Tibial artery (tissue), 4 donors: ENCODE results near the gene RHBDL3.
A peak's percentile ranks its signal among the peaks of the same experiment; 100 is the strongest.
"Not testable (repeated sequence)": the region's sequence is repeated elsewhere in the genome, so short reads cannot be mapped to it uniquely, and the experiment has no call there.

ENCODE experiments used
- DNase-seq, 2 donors: peaks; one replicate each; pipeline ENCODE4 v3.0.0-alpha.2; 2019
- H3K27ac ChIP-seq, 2 donors: fragments of 200-600 bp; sonication (generic) in 1 of 2; 1 replicate in 1 of 2; 2 replicates in 1 of 2; pipeline ENCODE4 v1.5.1; 2018 to 2019; ENCODE audit warnings: mild to moderate bottlenecking in 1 of 2
- H3K27me3 ChIP-seq, 2 donors: fragments of 200-600 bp; sonication (generic) in 1 of 2; one replicate each; pipeline versions ENCODE4 v1.5.1 to v1.6.0; 2016 to 2019
- H3K36me3 ChIP-seq, 3 donors: fragments of 200-600 bp; sonication (generic) in 2 of 3; one replicate each; pipeline ENCODE4 v1.5.1; 2016 to 2019; ENCODE audit warnings: mild to moderate bottlenecking in 2 of 3
- H3K4me1 ChIP-seq, 4 donors: fragments of 200-600 bp; sonication (generic) in 2 of 4; 1 replicate in 3 of 4; 2 replicates in 1 of 4; pipeline ENCODE4 v1.5.1; 2016 to 2019
- H3K4me3 ChIP-seq, 2 donors: fragments of 200-600 bp; sonication (generic) in 1 of 2; 1 replicate in 1 of 2; 2 replicates in 1 of 2; pipeline ENCODE4 v1.5.1; 2018 to 2019; ENCODE audit warnings: mild to moderate bottlenecking in 2 of 2
- H3K9me3 ChIP-seq, 3 donors: fragments of 200-600 bp; sonication (generic) in 1 of 3; one replicate each; pipeline ENCODE4 v1.5.1; 2016 to 2019
- CTCF ChIP-seq, 2 experiments: fragments of 200-600 bp in 1 of 2; fragments of 450-650 bp in 1 of 2; IDR thresholded peaks; one replicate each; pipeline ENCODE4 v1.5.1; 2017 to 2019; ENCODE audit warnings: antibody characterized with exemption in 2 of 2, mild to moderate bottlenecking in 1 of 2, moderate library complexity in 1 of 2
- intact Hi-C: fragments of 100-400 bp; cut with DNase I; formaldehyde crosslinking; loops from one replicate; pipeline ENCODE4 v1.15.0; 2023; ENCODE audit warnings: low total_unique reads

RHBDL3 gene

GRCh38 chr17:32319548-32319905 lies 53.9 kb downstream of the RHBDL3 start:
- Histone ChIP-seq H3K9me3 (no peaks in the 10 kb centered on the region), H3K36me3 (no peaks in the 10 kb centered on the region), H3K4me3 (no peak overlapping the region), H3K27me3 (no peaks in the 10 kb centered on the region), H3K27ac (no peak overlapping the region), H3K4me1 (no peaks in the 10 kb centered on the region)
- intact Hi-C loops = loop anchor here (5.0 kb wide), 1 partner anchor 67 kb away; no protein-coding TSS in a partner anchor
- peak; percentile 63 to 82 for DNase-seq
- TF ChIP-seq CTCF (IDR thresholded peaks at IDR 0.05) = peak; percentile 89 to 95

- H3K4me1 ChIP-seq, H3K27ac ChIP-seq, intact Hi-C loops, DNase-seq, H3K36me3 ChIP-seq, H3K27me3 ChIP-seq, H3K4me3 ChIP-seq, H3K9me3 ChIP-seq: not testable (repeated sequence)
Observed at GRCh38 chr17:32320080-32320479, 54.4 kb downstream of the RHBDL3 start.

GRCh38 chr17:32320847-32321246 lies 55.2 kb downstream of the RHBDL3 start:
- Histone ChIP-seq H3K9me3 (no peaks in the 10 kb centered on the region), H3K4me3 (no peak overlapping the region), H3K36me3 (no peaks in the 10 kb centered on the region), H3K27ac (no peak overlapping the region), H3K4me1 (no peaks in the 10 kb centered on the region), H3K27me3 (no peaks in the 10 kb centered on the region)
- intact Hi-C loops = no loop called here
- no peak for DNase-seq
- no peak for TF ChIP-seq CTCF (IDR thresholded peaks at IDR 0.05)

GRCh38 chr17:32323046-32323445 lies 57.4 kb downstream of the RHBDL3 start:
- no peaks in the 10 kb centered on the region for H3K36me3 ChIP-seq
- no peaks in the 10 kb centered on the region for H3K9me3 ChIP-seq
- no peaks in the 10 kb centered on the region for H3K4me1 ChIP-seq
- no peak for TF ChIP-seq CTCF (IDR thresholded peaks at IDR 0.05)
- DNase-seq = no peak
- no peak overlapping the region for H3K27ac ChIP-seq
- intact Hi-C loops = no loop called here
- no peaks in the 10 kb centered on the region for H3K27me3 ChIP-seq
- H3K4me3 ChIP-seq = no peak overlapping the region

- Histone ChIP-seq H3K9me3 (no peaks in the 10 kb centered on the region), H3K36me3 (no peaks in the 10 kb centered on the region), H3K27me3 (no peaks in the 10 kb centered on the region), H3K27ac (no peak overlapping the region), H3K4me3 (no peak overlapping the region), H3K4me1 (no peaks in the 10 kb centered on the region)
- intact Hi-C loops = no loop called here
- no peak for TF ChIP-seq CTCF (IDR thresholded peaks at IDR 0.05)
- DNase-seq = no peak
Observed at GRCh38 chr17:32323811-32324491, 58.3 kb downstream of the RHBDL3 start.

- no peaks in the 10 kb centered on the region for H3K27me3 ChIP-seq
- peaks cover 7 to 23% (median 9%) of the 10 kb centered on the region in 3 donors for H3K36me3 ChIP-seq
- intact Hi-C loops = no loop called here
- H3K4me3 ChIP-seq = no peak overlapping the region
- H3K4me1 ChIP-seq = no peaks in the 10 kb centered on the region
- H3K9me3 ChIP-seq = no peaks in the 10 kb centered on the region
- DNase-seq = no peak
- H3K27ac ChIP-seq = no peak overlapping the region
- no peak for TF ChIP-seq CTCF (IDR thresholded peaks at IDR 0.05)
Observed at GRCh38 chr17:32327911-32328310, 62.3 kb downstream of the RHBDL3 start.
